ENCODE measurements around the gene NUCB1. TPM values are rescaled to one million over a fixed set of nuclear protein-coding genes. Genes with fewer than 3 reads are reported as not detected.
"Not testable (repeated sequence)": the region's sequence is repeated elsewhere in the genome, so short reads cannot be mapped to it uniquely, and the experiment has no call there.

The NUCB1 gene
- total RNA-seq, 1 experiment from 2014 or later = 162 TPM

- no peak for TF ChIP-seq CTCF (IDR thresholded peaks at IDR 0.05; ENCODE audit: unreplicated experiment)
- peaks cover 6% of the 10 kb centered on the region for H3K4me1 Mint-ChIP-seq (ENCODE audit: low read depth, unreplicated experiment)
- intact Hi-C loops (cut with micrococcal nuclease; ENCODE audit: unreplicated experiment) = no loop called here
- peak overlapping the region; percentile 22 for H3K27ac Mint-ChIP-seq (ENCODE audit: unreplicated experiment)
- H3K27me3 Mint-ChIP-seq (ENCODE audit: unreplicated experiment) = no peaks in the 10 kb centered on the region
- BruUV-seq (replicated peaks) = no TSS peak
- no peak overlapping the region for H3K4me3 Mint-ChIP-seq (ENCODE audit: low read depth, unreplicated experiment)
- no peak for DNase-seq
- H3K36me3 Mint-ChIP-seq (ENCODE audit: insufficient read depth, unreplicated experiment) = peaks cover 62% of the 10 kb centered on the region
- CTCF ChIA-PET = interaction anchor here (1.5 kb wide), 1 partner anchor 11 kb away, joined by 5 read pairs; the partner anchor contains the start of gene DHDH
- H3K9me3 Mint-ChIP-seq (ENCODE audit: low read depth, unreplicated experiment) = no peaks in the 10 kb centered on the region
Observed at GRCh38 chr19:48921721-48922500, 21.8 kb downstream of the NUCB1 start.

GRCh38 chr19:48922548-48923490 lies 22.7 kb downstream of the NUCB1 start:
- no peak for DNase-seq
- TF ChIP-seq CTCF (IDR thresholded peaks at IDR 0.05; ENCODE audit: unreplicated experiment) = no peak
- intact Hi-C loops (cut with micrococcal nuclease; ENCODE audit: unreplicated experiment) = no loop called here
- H3K4me1 Mint-ChIP-seq (ENCODE audit: low read depth, unreplicated experiment) = peaks cover 8% of the 10 kb centered on the region
- no peaks in the 10 kb centered on the region for H3K27me3 Mint-ChIP-seq (ENCODE audit: unreplicated experiment)
- H3K36me3 Mint-ChIP-seq (ENCODE audit: insufficient read depth, unreplicated experiment) = peaks cover 61% of the 10 kb centered on the region
- TSS peak; percentile 82 for BruUV-seq (replicated peaks)
- peak overlapping the region; percentile 22 for H3K27ac Mint-ChIP-seq (ENCODE audit: unreplicated experiment)
- H3K9me3 Mint-ChIP-seq (ENCODE audit: low read depth, unreplicated experiment) = no peaks in the 10 kb centered on the region
- CTCF ChIA-PET = no interaction called here
- H3K4me3 Mint-ChIP-seq (ENCODE audit: low read depth, unreplicated experiment) = no peak overlapping the region

- Mint-ChIP-seq H3K4me1 (ENCODE audit: low read depth, unreplicated experiment) (peaks cover 8% of the 10 kb centered on the region), H3K4me3 (ENCODE audit: low read depth, unreplicated experiment) (no peak overlapping the region), H3K27ac (ENCODE audit: unreplicated experiment) (peak overlapping the region; percentile 12), H3K27me3 (ENCODE audit: unreplicated experiment) (no peaks in the 10 kb centered on the region), H3K9me3 (ENCODE audit: low read depth, unreplicated experiment) (no peaks in the 10 kb centered on the region), H3K36me3 (ENCODE audit: insufficient read depth, unreplicated experiment) (peaks cover 58% of the 10 kb centered on the region)
- CTCF ChIA-PET = interaction anchor here (0.6 to 1.2 kb wide), 5 partner anchors 8 to 798 kb away, joined by 3 to 8 read pairs (median 3); partner anchors contain the start of genes DHDH and NUCB1
- no TSS peak for BruUV-seq (replicated peaks)
- no peak for DNase-seq
- TF ChIP-seq CTCF (IDR thresholded peaks at IDR 0.05; ENCODE audit: unreplicated experiment) = no peak
- intact Hi-C loops (cut with micrococcal nuclease; ENCODE audit: unreplicated experiment) = no loop called here
Observed at GRCh38 chr19:48925240-48925843, 25.2 kb downstream of the NUCB1 start.

GRCh38 chr19:48925890-48926289 lies 25.8 kb downstream of the NUCB1 start:
- CTCF ChIA-PET = interaction anchor here (0.6 to 1.1 kb wide), 5 partner anchors 7 to 797 kb away, joined by 3 to 8 read pairs (median 3); partner anchors contain the start of gene DHDH
- H3K27ac Mint-ChIP-seq (ENCODE audit: unreplicated experiment); DNase-seq; H3K4me3 Mint-ChIP-seq (ENCODE audit: low read depth, unreplicated experiment); BruUV-seq (replicated peaks); H3K27me3 Mint-ChIP-seq (ENCODE audit: unreplicated experiment); H3K9me3 Mint-ChIP-seq (ENCODE audit: low read depth, unreplicated experiment); H3K4me1 Mint-ChIP-seq (ENCODE audit: low read depth, unreplicated experiment); intact Hi-C loops (cut with micrococcal nuclease; ENCODE audit: unreplicated experiment): not testable (repeated sequence)
- peaks cover 56% of the 10 kb centered on the region for H3K36me3 Mint-ChIP-seq (ENCODE audit: insufficient read depth, unreplicated experiment)

Data from Calu3 (cell line).